ENCODE measurements around the gene CHCHD6. TPM values are rescaled to one million over a fixed set of nuclear protein-coding genes. Genes with fewer than 3 reads are reported as not detected.

Gene CHCHD6
- total RNA-seq, 1 experiment from 2014 or later = 36.3 TPM

- H3K9ac ChIP-seq (ENCODE audit: low read length) = no peak overlapping the region
These were observed 255.3 kb downstream of the CHCHD6 start for GRCh38 chr3:126959136-126959920.

More at GRCh38 chr3:126959136-126959920, 255.3 kb downstream of the CHCHD6 start:
- Histone ChIP-seq H3K9me3 (ENCODE audit: control insufficient read depth in 1 of 2, insufficient read depth in 1 of 2, low read depth in 1 of 2, low read length in 2 of 2) (no peaks in the 10 kb centered on the region), H3K36me3 (ENCODE audit: control insufficient read depth in 1 of 2, insufficient read depth in 2 of 2, low read length in 2 of 2) (no peaks in the 10 kb centered on the region), H2AFZ (ENCODE audit: low read depth, low read length, poor library complexity, severe bottlenecking) (no peak overlapping the region), H3K9me2 (ENCODE audit: insufficient read depth) (no peaks in the 10 kb centered on the region), H3K27ac (ENCODE audit: low read depth, low read length) (no peak overlapping the region), H3K4me3 (replicated peaks in 1 of 2; ENCODE audit: low read depth in 1 of 2, low read length in 2 of 2) (no peak overlapping the region), H3K27me3 (ENCODE audit: insufficient read depth, low read length) (no peaks in the 10 kb centered on the region), H3K4me1 (ENCODE audit: control insufficient read depth in 1 of 2, insufficient read depth in 2 of 2, low read length in 2 of 2) (no peaks in the 10 kb centered on the region), H4K20me1 (ENCODE audit: insufficient read depth) (no peaks in the 10 kb centered on the region), H3K4me2 (ENCODE audit: low read length) (no peak overlapping the region), H3K79me2 (ENCODE audit: insufficient read depth, low read length) (no peaks in the 10 kb centered on the region)
- intact Hi-C loops (cut with micrococcal nuclease) = no loop called here
- no peak for TF ChIP-seq EZH2phosphoT487 (IDR thresholded peaks at IDR 0.05; ENCODE audit: borderline replicate concordance)
- TF ChIP-seq, protein P1, sequence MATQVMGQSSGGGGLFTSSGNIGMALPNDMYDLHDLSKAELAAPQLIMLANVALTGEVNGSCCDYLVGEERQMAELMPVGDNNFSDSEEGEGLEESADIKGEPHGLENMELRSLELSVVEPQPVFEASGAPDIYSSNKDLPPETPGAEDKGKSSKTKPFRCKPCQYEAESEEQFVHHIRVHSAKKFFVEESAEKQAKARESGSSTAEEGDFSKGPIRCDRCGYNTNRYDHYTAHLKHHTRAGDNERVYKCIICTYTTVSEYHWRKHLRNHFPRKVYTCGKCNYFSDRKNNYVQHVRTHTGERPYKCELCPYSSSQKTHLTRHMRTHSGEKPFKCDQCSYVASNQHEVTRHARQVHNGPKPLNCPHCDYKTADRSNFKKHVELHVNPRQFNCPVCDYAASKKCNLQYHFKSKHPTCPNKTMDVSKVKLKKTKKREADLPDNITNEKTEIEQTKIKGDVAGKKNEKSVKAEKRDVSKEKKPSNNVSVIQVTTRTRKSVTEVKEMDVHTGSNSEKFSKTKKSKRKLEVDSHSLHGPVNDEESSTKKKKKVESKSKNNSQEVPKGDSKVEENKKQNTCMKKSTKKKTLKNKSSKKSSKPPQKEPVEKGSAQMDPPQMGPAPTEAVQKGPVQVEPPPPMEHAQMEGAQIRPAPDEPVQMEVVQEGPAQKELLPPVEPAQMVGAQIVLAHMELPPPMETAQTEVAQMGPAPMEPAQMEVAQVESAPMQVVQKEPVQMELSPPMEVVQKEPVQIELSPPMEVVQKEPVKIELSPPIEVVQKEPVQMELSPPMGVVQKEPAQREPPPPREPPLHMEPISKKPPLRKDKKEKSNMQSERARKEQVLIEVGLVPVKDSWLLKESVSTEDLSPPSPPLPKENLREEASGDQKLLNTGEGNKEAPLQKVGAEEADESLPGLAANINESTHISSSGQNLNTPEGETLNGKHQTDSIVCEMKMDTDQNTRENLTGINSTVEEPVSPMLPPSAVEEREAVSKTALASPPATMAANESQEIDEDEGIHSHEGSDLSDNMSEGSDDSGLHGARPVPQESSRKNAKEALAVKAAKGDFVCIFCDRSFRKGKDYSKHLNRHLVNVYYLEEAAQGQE (IDR thresholded peaks at IDR 0.05; ENCODE audit: low read depth) = no peak
- no peak for TF ChIP-seq RAD21 (IDR thresholded peaks at IDR 0.05; ENCODE audit: low read depth)
- TF ChIP-seq ZFX (IDR thresholded peaks at IDR 0.05) = no peak
- TF ChIP-seq JUND (IDR thresholded peaks at IDR 0.05) = no peak
- no peak for TF ChIP-seq SRF (IDR thresholded peaks at IDR 0.05; ENCODE audit: low read depth)
- TF ChIP-seq, protein P2, sequence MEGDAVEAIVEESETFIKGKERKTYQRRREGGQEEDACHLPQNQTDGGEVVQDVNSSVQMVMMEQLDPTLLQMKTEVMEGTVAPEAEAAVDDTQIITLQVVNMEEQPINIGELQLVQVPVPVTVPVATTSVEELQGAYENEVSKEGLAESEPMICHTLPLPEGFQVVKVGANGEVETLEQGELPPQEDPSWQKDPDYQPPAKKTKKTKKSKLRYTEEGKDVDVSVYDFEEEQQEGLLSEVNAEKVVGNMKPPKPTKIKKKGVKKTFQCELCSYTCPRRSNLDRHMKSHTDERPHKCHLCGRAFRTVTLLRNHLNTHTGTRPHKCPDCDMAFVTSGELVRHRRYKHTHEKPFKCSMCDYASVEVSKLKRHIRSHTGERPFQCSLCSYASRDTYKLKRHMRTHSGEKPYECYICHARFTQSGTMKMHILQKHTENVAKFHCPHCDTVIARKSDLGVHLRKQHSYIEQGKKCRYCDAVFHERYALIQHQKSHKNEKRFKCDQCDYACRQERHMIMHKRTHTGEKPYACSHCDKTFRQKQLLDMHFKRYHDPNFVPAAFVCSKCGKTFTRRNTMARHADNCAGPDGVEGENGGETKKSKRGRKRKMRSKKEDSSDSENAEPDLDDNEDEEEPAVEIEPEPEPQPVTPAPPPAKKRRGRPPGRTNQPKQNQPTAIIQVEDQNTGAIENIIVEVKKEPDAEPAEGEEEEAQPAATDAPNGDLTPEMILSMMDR (IDR thresholded peaks at IDR 0.05 in 2 of 3, conservative IDR thresholded peaks at IDR 0.05 in 1 of 3; ENCODE audit: borderline replicate concordance in 1 of 3, insufficient read depth in 1 of 3, low read depth in 2 of 3, low read length in 2 of 3) = no peak
- no peak for TF ChIP-seq CBX3 (IDR thresholded peaks at IDR 0.05; ENCODE audit: low read depth)
- no peak for TF ChIP-seq POLR2AphosphoS5 (IDR thresholded peaks at IDR 0.05; ENCODE audit: low read depth, low read length)
- TF ChIP-seq ZBTB33 (IDR thresholded peaks at IDR 0.05; ENCODE audit: extremely low read depth, insufficient replicate concordance, low read length) = no peak
- TF ChIP-seq EGR1 (IDR thresholded peaks at IDR 0.05; ENCODE audit: low read depth) = no peak
- TF ChIP-seq YY1 (IDR thresholded peaks at IDR 0.05; ENCODE audit: extremely low read depth, insufficient replicate concordance, low read depth, low read length) = no peak
- TF ChIP-seq ELF1 (IDR thresholded peaks at IDR 0.05; ENCODE audit: borderline replicate concordance, low read depth) = no peak
- no peak for TF ChIP-seq FOSL1 (IDR thresholded peaks at IDR 0.05; ENCODE audit: low read depth)
- no peak for TF ChIP-seq ATF3 (IDR thresholded peaks at IDR 0.05)
- no peak for TF ChIP-seq SIN3A (IDR thresholded peaks at IDR 0.05; ENCODE audit: low read depth)
- no peak for ATAC-seq
- no TSS peak for BruUV-seq (replicated peaks)
- RAD21 ChIA-PET (ENCODE audit: low non-redundant PET in 1 of 2, low total read pairs in 2 of 2, uncharacterized antibody in 2 of 2, unreplicated experiment in 2 of 2) = no interaction called here
- CTCF ChIA-PET = no interaction called here
- POLR2A ChIA-PET = no interaction called here
- no peak for DNase-seq (ENCODE audit: low read depth, low spot score)

Data from HCT116 (cell line).